ENCODE measurements around the gene ZNF341. TPM values are rescaled to one million over a fixed set of nuclear protein-coding genes. Genes with fewer than 3 reads are reported as not detected.

The ZNF341 gene
- total and polyA plus RNA-seq, 2 experiments from 2014 or later: 2.3 to 2.8 TPM

DNA sequence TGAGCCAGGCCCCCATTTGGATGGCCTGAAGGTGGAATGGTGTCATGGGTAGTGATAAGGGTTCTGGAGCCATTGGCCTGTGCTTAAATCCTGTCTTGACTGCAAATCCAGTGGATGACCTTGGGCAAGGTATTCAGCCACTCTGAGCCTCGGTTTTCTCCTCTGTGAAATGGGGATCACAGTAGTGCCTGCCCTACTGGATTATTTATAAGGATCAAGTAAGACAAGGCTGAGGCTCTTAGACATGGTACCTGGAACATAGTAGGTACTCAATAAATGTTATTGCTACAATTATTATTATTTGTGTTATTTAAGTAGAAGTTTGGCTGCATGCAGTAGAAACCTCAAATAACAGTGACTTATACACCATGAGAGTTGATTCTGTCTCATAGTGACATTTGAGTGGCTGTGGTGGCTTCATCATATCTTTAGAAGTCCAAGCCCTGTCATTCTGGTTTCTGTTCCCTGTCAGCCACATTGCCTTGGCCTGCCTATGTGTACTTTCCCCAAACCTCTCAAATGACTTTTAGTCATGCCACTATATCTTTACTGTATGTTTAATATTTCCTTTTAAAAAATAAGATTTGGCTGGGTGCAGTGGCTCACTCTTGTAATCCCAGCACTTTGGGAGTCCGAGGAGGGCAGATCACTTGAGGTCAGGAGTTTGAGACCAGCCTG lies 41.8 kb downstream of the ZNF341 start:
- Histone ChIP-seq H2AFZ (no peak overlapping the region), H3K4me1 (ENCODE audit: insufficient read depth) (no peaks in the 10 kb centered on the region), H3F3A (ENCODE audit: insufficient read depth) (no peaks in the 10 kb centered on the region), H3K27me3 (replicated peaks; ENCODE audit: insufficient read depth) (no peaks in the 10 kb centered on the region), H4K20me1 (ENCODE audit: insufficient read depth) (no peaks in the 10 kb centered on the region), H3K27ac (no peak overlapping the region), H3K4me3 (no peak overlapping the region), H3K9me3 (ENCODE audit: low read depth) (no peaks in the 10 kb centered on the region), H3K4me2 (ENCODE audit: unreplicated experiment) (no peak overlapping the region), H3K9me2 (ENCODE audit: insufficient read depth) (no peaks in the 10 kb centered on the region), H3K36me3 (ENCODE audit: low read depth) (no peaks in the 10 kb centered on the region; the same call in 1 of the 2 replicates), H3K79me2 (ENCODE audit: insufficient read depth) (no peaks in the 10 kb centered on the region), H3K9ac (no peak overlapping the region)
- TF ChIP-seq EZH2phosphoT487 (IDR thresholded peaks at IDR 0.05; ENCODE audit: insufficient read depth, low read depth): no peak
- no peak for TF ChIP-seq EZH2 (IDR thresholded peaks at IDR 0.05; ENCODE audit: insufficient read depth, poor library complexity, severe bottlenecking)
- 86 to 98% methylated on average over 2 of the region's 2 CpGs for WGBS, 2 experiments (ENCODE audit: low coverage in 1 of 2, low lambda C conversion rate in 2 of 2, missing lambda C conversion rate in 2 of 2)
- in situ Hi-C loops (cut with MboI): no loop called here
- DNase-seq: no peak

- no peaks in the 10 kb centered on the region for H3F3A ChIP-seq (ENCODE audit: insufficient read depth)
- TF ChIP-seq EZH2 (IDR thresholded peaks at IDR 0.05; ENCODE audit: insufficient read depth, poor library complexity, severe bottlenecking): no peak
- no peak for TF ChIP-seq EZH2phosphoT487 (IDR thresholded peaks at IDR 0.05; ENCODE audit: insufficient read depth, low read depth)
- H3K79me2 ChIP-seq (ENCODE audit: insufficient read depth): no peaks in the 10 kb centered on the region
- no peaks in the 10 kb centered on the region for H3K9me2 ChIP-seq (ENCODE audit: insufficient read depth)
- DNase-seq: no peak
- no peaks in the 10 kb centered on the region for H3K9me3 ChIP-seq (ENCODE audit: low read depth)
- no peak overlapping the region for H3K9ac ChIP-seq
- no peak overlapping the region for H3K4me3 ChIP-seq
- no peaks in the 10 kb centered on the region for H3K36me3 ChIP-seq (ENCODE audit: low read depth)
- H3K27ac ChIP-seq: no peak overlapping the region
- WGBS, 2 experiments (ENCODE audit: low coverage in 1 of 2, low lambda C conversion rate in 2 of 2, missing lambda C conversion rate in 2 of 2): 90 to 96% methylated on average over 2 of the region's 2 CpGs
- in situ Hi-C loops (cut with MboI): no loop called here
- no peaks in the 10 kb centered on the region for H3K27me3 ChIP-seq (replicated peaks; ENCODE audit: insufficient read depth)
- no peak overlapping the region for H2AFZ ChIP-seq
- no peaks in the 10 kb centered on the region for H4K20me1 ChIP-seq (ENCODE audit: insufficient read depth)
- no peaks in the 10 kb centered on the region for H3K4me1 ChIP-seq (ENCODE audit: insufficient read depth)
- H3K4me2 ChIP-seq (ENCODE audit: unreplicated experiment): no peak overlapping the region
These were observed 46.0 kb downstream of the ZNF341 start for GRCh38 chr20:33777816-33778215.

DNA sequence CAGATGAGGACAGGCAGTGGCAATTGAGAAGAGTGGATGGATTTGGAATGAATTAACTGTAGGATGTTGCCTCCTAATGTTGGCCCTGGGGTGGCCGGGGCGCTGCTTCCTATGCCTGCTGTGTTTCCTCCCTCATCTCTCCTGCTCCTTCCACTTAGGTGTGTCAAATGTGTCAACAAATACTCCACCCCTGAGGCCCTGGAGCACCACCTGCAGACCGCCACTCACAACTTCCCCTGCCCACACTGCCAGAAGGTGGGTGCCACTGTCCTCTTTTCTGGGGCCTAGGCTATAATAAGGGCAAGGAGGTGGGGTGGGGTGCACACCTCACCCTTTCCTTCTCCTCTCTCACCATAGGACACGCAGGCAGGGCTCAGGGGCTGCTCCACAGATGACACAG lies 49.3 kb downstream of the ZNF341 start:
- Histone ChIP-seq H3K9me3 (ENCODE audit: low read depth) (no peaks in the 10 kb centered on the region), H2AFZ (no peak overlapping the region), H3K9me2 (ENCODE audit: insufficient read depth) (no peaks in the 10 kb centered on the region), H3K36me3 (ENCODE audit: low read depth) (no peaks in the 10 kb centered on the region), H3K27ac (no peak overlapping the region), H3K4me1 (ENCODE audit: insufficient read depth) (no peaks in the 10 kb centered on the region), H4K20me1 (ENCODE audit: insufficient read depth) (no peaks in the 10 kb centered on the region), H3K4me2 (ENCODE audit: unreplicated experiment) (no peak overlapping the region), H3K9ac (no peak overlapping the region), H3K4me3 (no peak overlapping the region), H3F3A (ENCODE audit: insufficient read depth) (no peaks in the 10 kb centered on the region), H3K79me2 (ENCODE audit: insufficient read depth) (no peaks in the 10 kb centered on the region), H3K27me3 (replicated peaks; ENCODE audit: insufficient read depth) (no peaks in the 10 kb centered on the region)
- DNase-seq: no peak
- in situ Hi-C loops (cut with MboI): no loop called here
- WGBS, 2 experiments (ENCODE audit: low coverage in 1 of 2, low lambda C conversion rate in 2 of 2, missing lambda C conversion rate in 2 of 2): 83 to 88% methylated on average over 4 of the region's 4 CpGs
- no peak for TF ChIP-seq EZH2 (IDR thresholded peaks at IDR 0.05; ENCODE audit: insufficient read depth, poor library complexity, severe bottlenecking)
- no peak for TF ChIP-seq EZH2phosphoT487 (IDR thresholded peaks at IDR 0.05; ENCODE audit: insufficient read depth, low read depth)

DNA sequence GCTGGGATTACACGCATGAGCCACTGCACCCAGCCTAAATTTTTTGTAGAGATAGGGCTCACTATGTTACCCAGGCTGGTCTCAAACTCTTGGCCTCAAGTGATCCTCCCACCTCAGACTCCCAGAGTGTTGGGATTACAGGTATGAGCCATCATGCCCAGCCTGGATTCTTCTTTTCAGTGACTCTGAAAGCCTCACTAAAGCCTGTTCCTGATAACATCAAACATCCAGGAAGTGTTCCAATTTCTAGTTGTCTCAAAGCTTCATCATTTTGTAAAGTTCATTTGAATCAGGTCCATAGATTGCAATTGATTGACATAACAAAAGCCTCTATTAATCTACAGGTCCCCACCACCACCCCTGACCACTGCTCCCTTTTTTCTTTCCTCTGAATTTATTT lies 50.1 kb downstream of the ZNF341 start:
- Histone ChIP-seq H3K4me3 (no peak overlapping the region), H3K9me3 (ENCODE audit: low read depth) (no peaks in the 10 kb centered on the region), H3K9me2 (ENCODE audit: insufficient read depth) (no peaks in the 10 kb centered on the region), H4K20me1 (ENCODE audit: insufficient read depth) (no peaks in the 10 kb centered on the region), H3K4me1 (ENCODE audit: insufficient read depth) (no peaks in the 10 kb centered on the region), H3K9ac (no peak overlapping the region), H3K4me2 (ENCODE audit: unreplicated experiment) (no peak overlapping the region), H3K27ac (no peak overlapping the region), H2AFZ (no peak overlapping the region), H3K27me3 (replicated peaks; ENCODE audit: insufficient read depth) (no peaks in the 10 kb centered on the region), H3F3A (ENCODE audit: insufficient read depth) (no peaks in the 10 kb centered on the region), H3K36me3 (ENCODE audit: low read depth) (no peaks in the 10 kb centered on the region), H3K79me2 (ENCODE audit: insufficient read depth) (no peaks in the 10 kb centered on the region)
- in situ Hi-C loops (cut with MboI): no loop called here
- DNase-seq: no peak
- TF ChIP-seq EZH2phosphoT487 (IDR thresholded peaks at IDR 0.05; ENCODE audit: insufficient read depth, low read depth): no peak
- TF ChIP-seq EZH2 (IDR thresholded peaks at IDR 0.05; ENCODE audit: insufficient read depth, poor library complexity, severe bottlenecking): no peak
- WGBS, 2 experiments (ENCODE audit: low coverage in 1 of 2, low lambda C conversion rate in 2 of 2, missing lambda C conversion rate in 2 of 2): 71 to 75% methylated on average over 1 of the region's 1 CpG
